HL-60 (cell line): ENCODE data around the gene SPRING1.

Source experiments
- GABPA ChIP-seq: IDR thresholded peaks from 2 replicates; pipeline ENCODE4 v1.6.1; 2012; ENCODE audit warnings: low read depth
- POLR2AphosphoS5 ChIP-seq: IDR thresholded peaks from 2 replicates; pipeline ENCODE4 v1.6.1; 2012; ENCODE audit warnings: low read depth
- SPI1 ChIP-seq: IDR thresholded peaks from 2 replicates; pipeline ENCODE4 v1.6.1; 2012; ENCODE audit warnings: low read depth, mild to moderate bottlenecking, borderline replicate concordance
- TF ChIP-seq, protein P1 (sequence below): IDR thresholded peaks from one replicate; pipeline ENCODE4 v1.5.1; 2011; ENCODE audit warnings: low read length, control low read depth, inconsistent platforms; ENCODE audit not compliant: insufficient read depth
- TF ChIP-seq, protein P2 (sequence below): IDR thresholded peaks from 2 replicates; pipeline ENCODE4 v1.6.1; 2012; ENCODE audit warnings: low read depth; ENCODE audit not compliant: insufficient replicate concordance

DNA sequence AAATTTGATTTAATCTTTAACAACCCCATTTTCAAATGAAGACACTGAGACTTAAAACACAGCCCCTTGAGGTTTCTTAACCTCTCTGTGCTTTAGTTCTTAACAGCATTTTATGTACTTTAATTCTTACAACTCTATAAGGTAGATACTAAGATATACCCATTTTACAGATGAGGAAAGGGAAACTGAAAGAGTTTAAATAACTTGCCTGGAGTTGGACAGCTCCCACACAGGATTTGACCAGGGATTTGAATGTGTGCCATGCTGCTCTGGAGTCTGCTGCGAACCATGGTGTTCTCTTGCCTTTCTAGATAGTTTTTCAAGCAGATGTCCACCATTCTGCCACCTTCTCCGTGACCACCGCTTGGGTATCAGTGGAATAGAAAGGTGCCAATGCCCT is 28.4 kb upstream of the SPRING1 start:
- TF ChIP-seq, protein P1, sequence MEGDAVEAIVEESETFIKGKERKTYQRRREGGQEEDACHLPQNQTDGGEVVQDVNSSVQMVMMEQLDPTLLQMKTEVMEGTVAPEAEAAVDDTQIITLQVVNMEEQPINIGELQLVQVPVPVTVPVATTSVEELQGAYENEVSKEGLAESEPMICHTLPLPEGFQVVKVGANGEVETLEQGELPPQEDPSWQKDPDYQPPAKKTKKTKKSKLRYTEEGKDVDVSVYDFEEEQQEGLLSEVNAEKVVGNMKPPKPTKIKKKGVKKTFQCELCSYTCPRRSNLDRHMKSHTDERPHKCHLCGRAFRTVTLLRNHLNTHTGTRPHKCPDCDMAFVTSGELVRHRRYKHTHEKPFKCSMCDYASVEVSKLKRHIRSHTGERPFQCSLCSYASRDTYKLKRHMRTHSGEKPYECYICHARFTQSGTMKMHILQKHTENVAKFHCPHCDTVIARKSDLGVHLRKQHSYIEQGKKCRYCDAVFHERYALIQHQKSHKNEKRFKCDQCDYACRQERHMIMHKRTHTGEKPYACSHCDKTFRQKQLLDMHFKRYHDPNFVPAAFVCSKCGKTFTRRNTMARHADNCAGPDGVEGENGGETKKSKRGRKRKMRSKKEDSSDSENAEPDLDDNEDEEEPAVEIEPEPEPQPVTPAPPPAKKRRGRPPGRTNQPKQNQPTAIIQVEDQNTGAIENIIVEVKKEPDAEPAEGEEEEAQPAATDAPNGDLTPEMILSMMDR = no peak
- TF ChIP-seq POLR2AphosphoS5 (no peak), GABPA (no peak), SPI1 (no peak)
- TF ChIP-seq, protein P2, sequence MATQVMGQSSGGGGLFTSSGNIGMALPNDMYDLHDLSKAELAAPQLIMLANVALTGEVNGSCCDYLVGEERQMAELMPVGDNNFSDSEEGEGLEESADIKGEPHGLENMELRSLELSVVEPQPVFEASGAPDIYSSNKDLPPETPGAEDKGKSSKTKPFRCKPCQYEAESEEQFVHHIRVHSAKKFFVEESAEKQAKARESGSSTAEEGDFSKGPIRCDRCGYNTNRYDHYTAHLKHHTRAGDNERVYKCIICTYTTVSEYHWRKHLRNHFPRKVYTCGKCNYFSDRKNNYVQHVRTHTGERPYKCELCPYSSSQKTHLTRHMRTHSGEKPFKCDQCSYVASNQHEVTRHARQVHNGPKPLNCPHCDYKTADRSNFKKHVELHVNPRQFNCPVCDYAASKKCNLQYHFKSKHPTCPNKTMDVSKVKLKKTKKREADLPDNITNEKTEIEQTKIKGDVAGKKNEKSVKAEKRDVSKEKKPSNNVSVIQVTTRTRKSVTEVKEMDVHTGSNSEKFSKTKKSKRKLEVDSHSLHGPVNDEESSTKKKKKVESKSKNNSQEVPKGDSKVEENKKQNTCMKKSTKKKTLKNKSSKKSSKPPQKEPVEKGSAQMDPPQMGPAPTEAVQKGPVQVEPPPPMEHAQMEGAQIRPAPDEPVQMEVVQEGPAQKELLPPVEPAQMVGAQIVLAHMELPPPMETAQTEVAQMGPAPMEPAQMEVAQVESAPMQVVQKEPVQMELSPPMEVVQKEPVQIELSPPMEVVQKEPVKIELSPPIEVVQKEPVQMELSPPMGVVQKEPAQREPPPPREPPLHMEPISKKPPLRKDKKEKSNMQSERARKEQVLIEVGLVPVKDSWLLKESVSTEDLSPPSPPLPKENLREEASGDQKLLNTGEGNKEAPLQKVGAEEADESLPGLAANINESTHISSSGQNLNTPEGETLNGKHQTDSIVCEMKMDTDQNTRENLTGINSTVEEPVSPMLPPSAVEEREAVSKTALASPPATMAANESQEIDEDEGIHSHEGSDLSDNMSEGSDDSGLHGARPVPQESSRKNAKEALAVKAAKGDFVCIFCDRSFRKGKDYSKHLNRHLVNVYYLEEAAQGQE = no peak
